Lower leg skin (tissue), 4 donors: ENCODE results near the gene XG. TPM values are rescaled to one million over a fixed set of nuclear protein-coding genes. Genes with fewer than 3 reads are reported as not detected.

Source experiments
- DNase-seq, 2 donors: peaks; one replicate each; pipeline ENCODE4 v3.0.0-alpha.2; 2019; ENCODE audit warnings: low spot score in 2 of 2
- H3K4me3 ChIP-seq: fragments of 200-600 bp; sonication (generic); 2 replicates; pipeline ENCODE4 v1.5.1; 2017; ENCODE audit warnings: mild to moderate bottlenecking, low read depth; ENCODE audit not compliant: poor library complexity, severe bottlenecking
- POLR2A ChIP-seq, 2 donors: fragments of 450-650 bp; IDR thresholded peaks; one replicate each; pipeline ENCODE4 v1.6.1; 2016 to 2017; ENCODE audit warnings: antibody characterized with exemption in 2 of 2, mild to moderate bottlenecking in 1 of 2, moderate library complexity in 1 of 2
- WGBS, 2 donors: methylation state at CpG; one replicate each; pipeline ENCODE4 v1.1.5; 2018; 5-methylcytosine and 5-hydroxymethylcytosine counted together
- intact Hi-C: fragments of 100-400 bp; cut with DNase I; formaldehyde crosslinking; loops from one replicate; pipeline ENCODE4 v1.15.0; 2023; ENCODE audit warnings: low total_unique reads
- total RNA-seq, 4 donors: library from RNA; depleted of rRNA; stranded (reverse); fragments of >200 nt; gene quantifications; one replicate each; pipeline ENCODE4 v1.1.0, GENCODE V29; 2016
- TF ChIP-seq, protein P1 (sequence below), 3 donors: fragments of 450-650 bp; IDR thresholded peaks; one replicate each; pipeline ENCODE4 v1.5.1; 2016; ENCODE audit warnings: antibody characterized with exemption in 3 of 3, mild to moderate bottlenecking in 3 of 3, moderate library complexity in 2 of 3

Gene XG
- total RNA-seq, 4 donors from 2014 or later = 40.7 to 113 (median 67.6) TPM

DNA sequence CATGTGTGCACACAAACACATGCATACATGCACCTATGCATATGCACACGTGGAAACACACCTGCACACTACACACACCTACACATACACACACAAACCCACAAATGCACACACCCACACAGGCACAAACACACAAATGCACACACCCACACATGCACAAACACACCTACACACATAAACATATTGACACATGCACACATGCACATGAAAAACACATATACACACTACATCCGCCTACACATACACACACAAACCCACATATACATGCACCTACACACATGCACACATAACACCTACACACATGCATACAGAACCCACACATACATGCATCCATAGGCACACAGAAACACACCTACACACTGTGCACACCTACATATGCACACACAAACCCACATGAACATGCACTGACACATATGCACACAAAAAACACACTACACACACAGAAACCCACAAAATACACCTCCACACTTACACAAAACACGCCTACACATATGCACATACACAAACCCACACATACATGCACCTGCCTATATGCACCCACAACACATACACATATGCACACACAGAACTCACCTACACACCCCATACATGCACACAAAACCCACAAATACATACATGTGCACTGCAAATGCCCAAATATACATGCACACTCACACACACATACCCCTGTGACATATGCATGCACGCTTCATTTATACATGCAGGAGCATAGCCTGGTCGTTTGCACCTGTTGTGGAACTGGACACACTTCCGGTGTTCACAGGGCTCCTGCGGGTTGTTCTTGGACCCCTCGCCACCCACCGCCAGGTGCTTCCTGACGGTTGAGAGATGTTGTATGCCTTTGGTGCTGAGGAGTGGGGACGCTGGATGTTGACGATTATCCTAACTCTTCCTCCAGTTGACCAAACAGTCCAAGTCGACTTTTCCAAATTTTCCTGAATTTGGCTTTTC is 38.7 kb upstream of the XG start:
- intact Hi-C loops = no loop called here
- DNase-seq = no peak
- H3K4me3 ChIP-seq = no peak overlapping the region
- TF ChIP-seq POLR2A (IDR thresholded peaks at IDR 0.05) = no peak
- TF ChIP-seq, protein P1, sequence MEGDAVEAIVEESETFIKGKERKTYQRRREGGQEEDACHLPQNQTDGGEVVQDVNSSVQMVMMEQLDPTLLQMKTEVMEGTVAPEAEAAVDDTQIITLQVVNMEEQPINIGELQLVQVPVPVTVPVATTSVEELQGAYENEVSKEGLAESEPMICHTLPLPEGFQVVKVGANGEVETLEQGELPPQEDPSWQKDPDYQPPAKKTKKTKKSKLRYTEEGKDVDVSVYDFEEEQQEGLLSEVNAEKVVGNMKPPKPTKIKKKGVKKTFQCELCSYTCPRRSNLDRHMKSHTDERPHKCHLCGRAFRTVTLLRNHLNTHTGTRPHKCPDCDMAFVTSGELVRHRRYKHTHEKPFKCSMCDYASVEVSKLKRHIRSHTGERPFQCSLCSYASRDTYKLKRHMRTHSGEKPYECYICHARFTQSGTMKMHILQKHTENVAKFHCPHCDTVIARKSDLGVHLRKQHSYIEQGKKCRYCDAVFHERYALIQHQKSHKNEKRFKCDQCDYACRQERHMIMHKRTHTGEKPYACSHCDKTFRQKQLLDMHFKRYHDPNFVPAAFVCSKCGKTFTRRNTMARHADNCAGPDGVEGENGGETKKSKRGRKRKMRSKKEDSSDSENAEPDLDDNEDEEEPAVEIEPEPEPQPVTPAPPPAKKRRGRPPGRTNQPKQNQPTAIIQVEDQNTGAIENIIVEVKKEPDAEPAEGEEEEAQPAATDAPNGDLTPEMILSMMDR (IDR thresholded peaks at IDR 0.05) = no peak
- 76 to 83% methylated on average over 13 of the region's 13 CpGs for WGBS, 2 donors

- no peak for TF ChIP-seq POLR2A (IDR thresholded peaks at IDR 0.05)
- TF ChIP-seq, protein P1 (IDR thresholded peaks at IDR 0.05) = no peak
- no peak for DNase-seq
- H3K4me3 ChIP-seq = no peak overlapping the region
- intact Hi-C loops = no loop called here
- 68 to 78% methylated on average over 6 of the region's 6 CpGs for WGBS, 2 donors
Observed at GRCh38 chrX:2714551-2714950, 37.3 kb upstream of the XG start.

DNA sequence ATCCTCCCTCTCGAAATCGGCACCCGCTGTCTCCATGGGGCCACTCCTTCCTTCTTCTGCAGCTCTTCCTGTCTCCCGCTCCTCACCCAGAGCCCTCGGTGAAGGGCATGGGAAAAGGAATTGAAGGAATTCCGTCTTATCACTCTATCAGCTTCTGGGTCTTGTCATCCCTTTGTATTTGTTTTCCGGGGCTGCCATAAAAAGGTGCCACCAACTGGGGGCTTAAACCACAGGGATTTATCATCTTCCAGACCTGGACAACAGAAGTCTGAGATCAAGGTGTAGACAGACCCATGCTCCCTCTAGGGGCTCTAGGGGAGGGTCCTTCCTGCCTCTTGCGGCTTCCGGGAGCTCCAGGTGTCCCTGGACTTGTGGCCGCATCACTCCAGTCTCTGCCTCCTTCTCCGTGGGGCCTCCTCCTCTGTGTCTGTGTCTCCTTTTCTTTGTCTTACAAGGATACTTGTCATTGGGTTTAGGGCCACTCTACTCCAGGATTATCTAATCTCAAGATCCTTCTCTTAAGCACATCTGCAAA is 36.7 kb upstream of the XG start:
- no peak overlapping the region for H3K4me3 ChIP-seq
- 91 to 96% methylated on average over 11 of the region's 11 CpGs for WGBS, 2 donors
- TF ChIP-seq, protein P1 (IDR thresholded peaks at IDR 0.05) = no peak
- no peak for TF ChIP-seq POLR2A (IDR thresholded peaks at IDR 0.05)
- DNase-seq = no peak
- intact Hi-C loops = no loop called here

DNA sequence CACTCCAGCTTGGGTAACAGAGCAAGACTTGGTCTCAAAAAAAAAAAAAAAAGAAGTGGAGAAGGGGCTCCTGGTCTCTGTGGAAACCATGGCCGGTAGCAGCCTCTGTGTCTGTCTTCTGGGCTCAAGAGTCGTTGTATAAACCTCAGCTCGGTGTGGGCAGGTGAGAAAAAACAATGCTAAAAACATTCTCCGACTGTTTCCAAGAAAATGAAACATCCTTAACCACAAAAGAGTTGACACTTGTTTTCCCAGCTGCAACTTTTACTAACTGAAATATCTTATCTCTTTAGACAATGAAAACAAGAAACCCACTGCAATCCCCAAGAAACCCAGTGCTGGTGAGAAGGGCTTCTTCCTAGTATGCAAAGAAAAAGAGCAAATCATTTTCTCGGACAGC is 34.5 kb upstream of the XG start:
- intact Hi-C loops = no loop called here
- DNase-seq = no peak
- H3K4me3 ChIP-seq = no peak overlapping the region
- TF ChIP-seq, protein P1 (IDR thresholded peaks at IDR 0.05) = no peak
- TF ChIP-seq POLR2A (IDR thresholded peaks at IDR 0.05) = no peak
- WGBS, 2 donors = 73 to 77% methylated on average over 5 of the region's 5 CpGs

DNA sequence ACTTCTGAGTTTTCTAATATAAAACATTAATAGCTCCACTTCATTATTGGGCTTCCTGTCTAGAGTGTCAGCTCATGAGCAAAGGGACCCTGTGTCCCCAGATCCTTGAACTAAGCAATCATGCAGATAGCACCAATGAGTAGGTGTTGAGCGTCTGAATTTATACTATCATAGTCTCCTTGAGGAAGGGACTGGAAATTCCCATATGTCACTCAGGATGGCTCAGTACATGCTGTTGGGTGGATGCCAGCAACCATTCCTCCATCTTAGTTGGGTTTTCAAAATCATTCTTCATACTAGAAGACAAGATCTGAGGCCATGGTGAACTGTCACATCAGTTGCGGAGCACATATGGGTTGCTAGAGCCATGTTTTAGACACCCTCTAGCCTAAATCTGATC is 33.0 kb upstream of the XG start:
- DNase-seq = no peak
- WGBS, 2 donors = 84 to 90% methylated on average over 2 of the region's 2 CpGs
- no peak overlapping the region for H3K4me3 ChIP-seq
- intact Hi-C loops = no loop called here
- TF ChIP-seq POLR2A (IDR thresholded peaks at IDR 0.05) = no peak
- TF ChIP-seq, protein P1 (IDR thresholded peaks at IDR 0.05) = no peak
